T-helper 17 cell (primary cell): ENCODE data around the gene HK3. TPM values are rescaled to one million over a fixed set of nuclear protein-coding genes. Genes with fewer than 3 reads are reported as not detected.

Experiments used
- ATAC-seq: fragments of 150-1000 bp; cut with Tn5 transposase; 2 replicates; pipeline ENCODE4 v1.10.0; 2021; ENCODE audit warnings: mild to moderate bottlenecking, moderate library complexity
- DNase-seq, 3 donors: peaks; one replicate each; pipeline versions ENCODE4 v3.0.0 to v3.0.0-alpha.2; 2020 to 2021
- H3K9me3 ChIP-seq: one replicate; pipeline ENCODE4 v1.7.0; 2013; ENCODE audit warnings: low read length, mild to moderate bottlenecking; ENCODE audit not compliant: control insufficient read depth, poor library complexity, severe bottlenecking
- H3K27ac Mint-ChIP-seq: one replicate; pipeline ENCODE4 v1.8.0; 2022; ENCODE audit warnings: mild to moderate bottlenecking, moderate library complexity, mixed read lengths
- H3K27me3 Mint-ChIP-seq: one replicate; pipeline ENCODE4 v1.8.0; 2022; ENCODE audit warnings: mixed read lengths
- H3K36me3 Mint-ChIP-seq: one replicate; pipeline ENCODE4 v1.8.0; 2022; ENCODE audit warnings: low read depth, mixed read lengths
- H3K4me1 Mint-ChIP-seq: one replicate; pipeline ENCODE4 v1.8.0; 2022; ENCODE audit warnings: mild to moderate bottlenecking, mixed read lengths
- H3K4me3 Mint-ChIP-seq: one replicate; pipeline ENCODE4 v1.8.0; 2022; ENCODE audit warnings: mild to moderate bottlenecking, moderate library complexity, mixed read lengths
- total RNA-seq, 4 donors: library from RNA in 2 of 4; stranded (reverse) in 2 of 4; gene quantifications; one replicate each; pipeline ENCODE4 v1.2.3 and lab custom pipeline; 2022 to 2026

Gene HK3
- total RNA-seq, 2 donors from 2014 or later: 1.2 to 4.6 TPM

DNA sequence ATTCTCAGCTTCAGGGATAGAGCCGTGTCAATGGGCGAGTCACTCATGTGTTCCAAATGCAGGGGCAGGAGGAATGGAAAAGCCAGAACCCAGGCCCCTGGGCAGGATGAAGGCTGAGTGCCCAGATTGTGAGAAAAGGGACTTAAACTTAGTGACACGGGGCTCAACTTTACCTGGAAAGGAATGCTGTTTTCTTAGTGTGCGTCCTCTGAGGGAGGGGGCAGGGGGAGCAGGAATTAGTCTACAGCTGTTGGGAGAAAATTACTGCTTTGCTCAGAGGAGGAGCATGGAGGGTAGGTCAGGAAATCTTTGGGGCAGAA is 14.6 kb downstream of the HK3 start:
- Mint-ChIP-seq H3K27me3 (peaks cover 17% of the 10 kb centered on the region), H3K4me3 (no peak overlapping the region), H3K27ac (no peak overlapping the region), H3K36me3 (peaks cover 2% of the 10 kb centered on the region), H3K4me1 (peaks cover 8% of the 10 kb centered on the region)
- DNase-seq (no peak), ATAC-seq (no peak)
- no peaks in the 10 kb centered on the region for H3K9me3 ChIP-seq

DNA sequence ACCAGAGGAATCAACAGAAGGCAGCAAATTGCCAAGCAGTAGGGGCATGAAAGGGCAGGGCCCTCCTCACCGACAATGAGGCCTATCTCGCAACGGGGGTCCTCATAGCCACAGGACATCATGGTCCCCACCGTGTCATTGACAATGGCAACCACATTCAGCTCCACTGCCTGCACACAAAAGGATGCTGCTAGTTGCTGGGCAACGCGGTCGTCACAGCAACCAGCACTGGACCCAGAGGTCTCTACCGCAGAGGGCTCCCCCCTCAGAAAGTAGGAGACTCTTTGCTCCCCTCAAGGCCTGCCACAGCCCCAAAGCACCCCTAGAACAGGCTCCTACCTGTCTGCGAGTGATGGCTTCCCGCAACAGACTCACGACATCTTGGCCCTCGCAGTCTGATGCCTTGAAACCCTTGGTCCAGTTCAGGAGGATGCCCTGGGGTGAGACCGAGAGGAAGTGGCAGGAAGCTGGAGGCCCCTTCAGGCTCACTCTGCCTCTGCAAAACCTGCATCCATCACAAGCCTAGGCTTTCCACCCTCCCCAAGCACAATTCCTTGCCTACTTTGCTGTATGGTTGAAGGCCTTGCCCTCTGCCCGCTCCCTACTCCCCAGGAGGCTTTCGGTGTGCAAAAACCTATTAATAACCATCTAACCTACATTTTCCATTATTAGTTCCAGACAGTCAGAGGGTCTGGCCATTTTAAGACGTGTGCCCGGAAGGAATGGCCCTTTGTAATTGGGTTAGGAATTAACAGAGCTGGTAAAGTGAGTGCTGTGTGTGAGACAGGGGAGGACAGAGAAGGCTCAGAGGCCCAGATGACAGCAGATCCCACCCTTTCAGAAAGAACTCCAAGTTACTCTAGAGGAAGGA is 15.2 kb downstream of the HK3 start:
- peaks cover 8% of the 10 kb centered on the region for H3K4me1 Mint-ChIP-seq
- H3K27ac Mint-ChIP-seq: no peak overlapping the region
- peaks cover 2% of the 10 kb centered on the region for H3K36me3 Mint-ChIP-seq
- no peaks in the 10 kb centered on the region for H3K9me3 ChIP-seq
- peaks cover 18% of the 10 kb centered on the region for H3K27me3 Mint-ChIP-seq
- H3K4me3 Mint-ChIP-seq: no peak overlapping the region
- DNase-seq: no peak
- no peak for ATAC-seq

DNA sequence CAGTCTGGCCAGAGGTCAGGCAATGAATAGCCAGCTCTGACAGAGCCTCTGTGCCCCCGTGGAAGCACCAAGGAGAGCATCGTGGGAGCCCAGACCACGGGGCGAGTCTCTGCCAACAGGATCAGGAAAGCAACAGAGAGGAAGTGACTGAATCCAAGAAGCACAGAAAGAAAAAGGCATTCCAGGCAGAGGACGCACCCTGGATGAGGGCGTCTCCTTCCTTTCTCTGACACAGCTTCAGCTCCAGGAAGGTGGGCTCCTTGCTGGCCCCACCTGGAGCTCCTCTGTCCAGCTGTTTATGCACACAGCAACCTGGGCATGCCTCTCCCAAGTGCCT is 16.6 kb downstream of the HK3 start:
- no peaks in the 10 kb centered on the region for H3K9me3 ChIP-seq
- Mint-ChIP-seq H3K27me3 (peaks cover 24% of the 10 kb centered on the region), H3K27ac (no peak overlapping the region), H3K4me1 (peaks cover 8% of the 10 kb centered on the region), H3K4me3 (no peak overlapping the region), H3K36me3 (peaks cover 2% of the 10 kb centered on the region)
- ATAC-seq: no peak
- DNase-seq: no peak

DNA sequence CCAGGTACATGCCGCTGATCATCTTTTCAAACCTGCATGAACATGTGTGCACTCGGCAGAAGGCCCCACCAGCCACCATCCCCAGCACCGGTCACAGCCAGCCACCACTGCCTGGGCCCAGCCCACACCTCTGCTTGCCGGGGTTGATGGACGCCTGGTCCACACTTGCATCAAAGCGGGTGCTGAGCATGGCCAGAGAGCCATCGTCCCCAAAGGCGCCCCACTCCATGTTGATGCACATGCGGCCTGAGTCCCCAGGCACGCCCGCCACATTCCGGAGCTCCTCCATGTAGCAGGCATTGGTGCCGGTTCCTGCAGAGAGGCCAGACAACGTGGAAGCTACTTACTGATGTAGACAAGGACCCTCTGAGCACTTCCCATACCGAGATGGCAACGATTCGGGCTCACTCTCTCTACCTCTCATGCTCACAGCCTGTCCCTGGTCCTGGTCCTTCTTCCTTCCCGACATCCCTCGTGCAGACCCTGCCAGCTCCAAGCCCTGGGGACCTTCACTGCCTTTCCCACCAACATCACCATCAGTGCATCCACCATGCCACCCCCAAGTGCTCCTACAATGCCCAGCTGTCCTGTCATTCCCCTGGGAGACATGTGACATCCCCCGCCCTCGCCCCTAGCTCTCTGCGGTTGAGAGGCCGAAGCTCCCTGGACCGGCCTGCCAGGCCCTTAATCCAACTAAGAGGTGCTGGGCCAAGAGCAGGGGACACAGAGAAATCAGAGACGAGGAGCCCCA is 17.2 kb downstream of the HK3 start:
- peaks cover 2% of the 10 kb centered on the region for H3K36me3 Mint-ChIP-seq
- peaks cover 25% of the 10 kb centered on the region for H3K27me3 Mint-ChIP-seq
- H3K9me3 ChIP-seq: no peaks in the 10 kb centered on the region
- H3K4me3 Mint-ChIP-seq: no peak overlapping the region
- peaks cover 8% of the 10 kb centered on the region for H3K4me1 Mint-ChIP-seq
- ATAC-seq (no peak), DNase-seq (no peak)
- no peak overlapping the region for H3K27ac Mint-ChIP-seq

DNA sequence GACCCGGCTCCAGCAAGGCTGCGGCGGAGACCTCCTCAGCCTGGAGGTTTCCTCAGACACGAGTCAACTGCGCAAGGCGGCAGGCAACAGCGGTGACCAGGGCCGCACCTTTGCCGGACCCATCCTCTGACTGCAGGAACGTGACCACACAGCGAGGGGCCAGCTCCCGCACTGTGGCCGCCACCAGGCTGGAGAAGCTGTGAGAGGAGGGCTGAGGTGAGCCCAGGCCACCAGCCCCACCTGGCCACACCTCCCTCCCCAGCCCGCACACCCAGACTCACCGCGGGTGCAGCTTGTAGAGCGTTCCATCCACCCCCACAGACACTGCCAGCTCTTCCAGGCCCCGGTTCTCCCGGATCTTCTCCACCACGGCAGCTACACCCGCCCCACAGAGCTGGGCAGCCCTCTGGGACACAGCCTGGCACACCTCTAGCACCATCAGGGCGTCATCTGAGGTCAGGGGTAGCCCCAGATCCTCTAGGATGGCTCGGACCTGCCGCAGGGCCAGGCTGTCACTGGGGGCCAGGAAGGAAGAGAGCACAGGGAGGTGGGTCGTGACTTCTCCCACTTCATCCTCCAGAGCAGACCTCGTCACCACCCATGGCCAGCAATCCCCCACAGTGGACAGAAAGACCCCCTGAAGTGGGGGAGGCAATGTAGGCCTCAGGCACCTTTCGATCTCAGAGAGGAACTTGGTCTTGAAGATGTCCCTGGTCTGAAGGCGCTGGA is 18.0 kb downstream of the HK3 start:
- Mint-ChIP-seq H3K27ac (no peak overlapping the region), H3K4me1 (peaks cover 8% of the 10 kb centered on the region), H3K36me3 (peaks cover 2% of the 10 kb centered on the region), H3K4me3 (no peak overlapping the region), H3K27me3 (peaks cover 33% of the 10 kb centered on the region)
- DNase-seq: no peak
- ATAC-seq: no peak
- no peaks in the 10 kb centered on the region for H3K9me3 ChIP-seq

DNA sequence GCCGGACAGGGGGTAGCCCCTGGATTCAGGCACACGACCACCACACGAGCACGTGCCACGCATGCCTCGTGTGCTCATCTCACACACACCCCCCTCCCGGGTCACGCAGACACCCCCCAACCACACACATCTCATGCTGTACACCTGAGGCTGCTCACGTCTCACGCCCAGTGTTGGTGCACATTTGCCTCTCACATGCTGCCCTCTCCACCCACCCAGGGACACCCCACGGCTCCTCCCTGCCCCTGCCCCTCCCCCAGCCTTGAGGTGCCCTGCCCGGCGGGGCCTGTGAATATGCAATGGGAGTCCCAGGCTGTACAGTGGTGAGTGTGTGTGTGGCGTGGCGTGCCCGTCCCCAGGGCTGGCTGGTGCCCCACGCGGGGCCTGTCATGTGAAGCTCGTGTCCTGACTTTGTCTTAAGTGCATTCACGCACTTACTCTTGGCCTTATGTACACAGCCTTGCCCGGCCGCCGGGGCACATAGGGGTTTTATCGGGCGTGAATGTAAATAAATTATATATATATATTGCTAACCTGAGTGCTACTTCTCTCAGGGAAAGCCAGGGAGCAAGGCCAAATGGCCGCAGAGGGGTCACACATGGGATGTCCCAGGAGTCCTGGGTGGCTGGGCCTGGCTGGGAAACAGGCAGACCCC is 18.7 kb downstream of the HK3 start:
- H3K9me3 ChIP-seq: no peaks in the 10 kb centered on the region
- no peak overlapping the region for H3K4me3 Mint-ChIP-seq
- peaks cover 40% of the 10 kb centered on the region for H3K27me3 Mint-ChIP-seq
- no peak overlapping the region for H3K27ac Mint-ChIP-seq
- no peak for ATAC-seq
- peaks cover 14% of the 10 kb centered on the region for H3K4me1 Mint-ChIP-seq
- H3K36me3 Mint-ChIP-seq: peaks cover 2% of the 10 kb centered on the region
- no peak for DNase-seq

DNA sequence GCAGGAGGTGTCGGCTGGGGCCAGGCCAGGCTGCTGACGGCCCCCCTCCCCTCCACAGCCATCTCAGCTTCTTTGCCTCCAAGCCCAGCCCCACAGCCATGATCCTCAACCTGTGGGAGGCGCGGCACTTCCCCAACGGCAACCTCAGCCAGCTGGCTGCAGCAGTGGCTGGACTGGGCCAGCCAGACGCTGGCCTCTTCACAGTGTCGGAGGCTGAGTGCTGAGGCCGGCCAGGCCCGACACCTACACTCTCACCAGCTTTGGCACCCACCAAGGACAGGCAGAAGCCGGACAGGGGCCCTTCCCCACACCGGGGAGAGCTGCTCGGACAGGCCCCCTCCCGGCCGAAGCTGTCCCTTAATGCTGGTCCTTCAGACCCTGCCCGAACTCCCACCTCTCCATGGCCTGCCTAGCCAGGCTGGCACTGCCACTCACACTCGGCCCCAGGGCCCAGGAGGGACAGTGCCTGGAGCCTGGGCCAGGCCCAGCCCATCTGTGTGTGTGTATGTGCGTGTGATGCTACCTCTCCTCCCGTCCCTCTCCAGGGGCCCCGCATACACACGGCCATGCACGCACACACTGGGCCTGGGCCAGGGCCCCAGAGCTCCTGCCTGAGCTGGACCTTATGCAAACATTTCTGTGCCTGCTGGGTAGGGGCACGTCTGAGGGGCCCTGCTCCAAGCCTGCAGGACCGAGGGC is 19.3 kb downstream of the HK3 start:
- H3K9me3 ChIP-seq: no peaks in the 10 kb centered on the region
- Mint-ChIP-seq H3K4me1 (peaks cover 17% of the 10 kb centered on the region), H3K27me3 (peaks cover 47% of the 10 kb centered on the region), H3K27ac (no peak overlapping the region), H3K36me3 (peaks cover 2% of the 10 kb centered on the region), H3K4me3 (no peak overlapping the region)
- ATAC-seq (no peak), DNase-seq (no peak)

DNA sequence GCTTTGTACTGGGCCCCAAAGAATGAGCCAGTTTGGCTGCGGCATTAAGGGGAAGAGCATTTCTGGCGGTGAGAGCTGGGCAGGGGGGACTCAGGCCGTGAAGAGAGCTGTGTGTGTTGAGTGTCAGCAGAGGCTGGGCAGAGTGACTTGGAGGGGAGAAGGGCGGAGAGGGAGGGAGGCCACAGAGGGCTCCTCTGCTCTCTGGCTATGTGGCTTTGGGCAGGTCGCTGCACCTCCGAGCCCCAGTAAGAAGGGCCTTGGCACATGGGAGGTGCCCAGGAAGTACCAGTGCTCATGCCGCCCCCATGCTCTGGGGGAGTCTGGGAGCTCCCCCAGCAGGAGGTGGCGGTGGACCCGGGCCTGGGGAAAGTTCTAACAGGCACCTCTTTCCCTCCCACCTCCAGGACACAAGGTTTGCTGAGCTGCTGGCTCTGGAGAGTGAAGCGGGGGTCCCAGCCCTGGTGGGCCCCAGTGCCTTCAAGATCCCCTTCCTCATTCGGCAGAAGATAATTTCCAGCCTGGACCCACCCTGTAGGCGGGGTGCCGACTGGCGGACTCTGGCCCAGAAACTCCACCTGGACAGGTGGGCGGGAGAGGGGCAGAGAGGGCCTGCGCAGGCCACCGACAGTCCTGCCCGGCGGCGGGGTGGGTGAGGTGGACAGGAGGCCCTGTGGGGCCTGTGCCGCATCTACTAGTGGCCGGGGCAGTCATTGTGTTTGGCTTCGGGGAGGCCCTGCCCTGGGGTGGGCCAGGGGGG is 20.1 kb downstream of the HK3 start:
- ATAC-seq: no peak

DNA sequence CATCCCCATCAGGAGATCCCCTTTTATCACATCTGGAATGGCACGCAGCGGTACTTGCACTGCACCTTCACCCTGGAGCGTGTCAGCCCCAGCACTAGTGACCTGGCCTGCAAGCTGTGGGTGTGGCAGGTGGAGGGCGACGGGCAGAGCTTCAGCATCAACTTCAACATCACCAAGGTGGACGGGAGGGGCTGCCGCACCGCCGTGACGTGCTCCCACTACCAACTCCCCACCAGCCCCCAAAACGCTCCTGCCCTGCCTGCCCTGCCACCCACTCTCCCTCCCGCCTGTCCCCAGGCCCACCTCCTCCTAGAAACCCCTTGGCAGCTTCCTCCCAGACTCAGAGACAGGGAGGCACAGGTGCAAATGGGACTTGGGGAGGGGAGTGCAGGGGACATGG is 20.7 kb downstream of the HK3 start:
- H3K4me1 Mint-ChIP-seq: peaks cover 13% of the 10 kb centered on the region
- ATAC-seq (no peak), DNase-seq (no peak)
- H3K4me3 Mint-ChIP-seq: no peak overlapping the region
- H3K9me3 ChIP-seq: no peaks in the 10 kb centered on the region
- H3K27ac Mint-ChIP-seq: no peak overlapping the region
- H3K36me3 Mint-ChIP-seq: peaks cover 2% of the 10 kb centered on the region
- peaks cover 49% of the 10 kb centered on the region for H3K27me3 Mint-ChIP-seq

More for the DNA sequence above, 20.1 kb downstream of the HK3 start:
- peaks cover 2% of the 10 kb centered on the region for H3K36me3 Mint-ChIP-seq
- H3K9me3 ChIP-seq: no peaks in the 10 kb centered on the region
- H3K4me3 Mint-ChIP-seq: no peak overlapping the region
- H3K27me3 Mint-ChIP-seq: peaks cover 49% of the 10 kb centered on the region
- peaks cover 13% of the 10 kb centered on the region for H3K4me1 Mint-ChIP-seq
- no peak overlapping the region for H3K27ac Mint-ChIP-seq
- no peak for DNase-seq

DNA sequence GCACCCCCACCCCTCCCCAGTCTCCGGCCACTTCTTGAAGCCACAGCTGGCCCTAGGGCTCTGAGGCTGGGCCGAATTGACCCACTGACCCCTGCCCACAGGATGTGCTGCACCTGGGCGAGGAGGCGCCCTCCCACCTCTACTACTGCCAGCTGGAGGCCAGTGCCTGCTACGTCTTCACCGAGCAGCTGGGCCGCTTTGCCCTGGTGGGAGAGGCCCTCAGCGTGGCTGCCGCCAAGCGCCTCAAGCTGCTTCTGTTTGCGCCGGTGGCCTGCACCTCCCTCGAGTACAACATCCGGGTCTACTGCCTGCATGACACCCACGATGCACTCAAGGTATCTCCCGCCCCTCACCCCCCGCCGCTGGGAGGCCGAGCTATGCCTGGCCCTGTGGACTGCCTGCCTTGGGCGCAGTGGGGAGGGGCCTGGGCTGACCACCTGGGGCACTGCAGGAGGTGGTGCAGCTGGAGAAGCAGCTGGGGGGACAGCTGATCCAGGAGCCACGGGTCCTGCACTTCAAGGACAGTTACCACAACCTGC is 21.3 kb downstream of the HK3 start:
- DNase-seq (no peak), ATAC-seq (no peak)
- no peak overlapping the region for H3K4me3 Mint-ChIP-seq
- H3K27ac Mint-ChIP-seq: no peak overlapping the region
- H3K4me1 Mint-ChIP-seq: peaks cover 15% of the 10 kb centered on the region
- H3K36me3 Mint-ChIP-seq: peaks cover 2% of the 10 kb centered on the region
- no peaks in the 10 kb centered on the region for H3K9me3 ChIP-seq
- H3K27me3 Mint-ChIP-seq: peaks cover 44% of the 10 kb centered on the region

DNA sequence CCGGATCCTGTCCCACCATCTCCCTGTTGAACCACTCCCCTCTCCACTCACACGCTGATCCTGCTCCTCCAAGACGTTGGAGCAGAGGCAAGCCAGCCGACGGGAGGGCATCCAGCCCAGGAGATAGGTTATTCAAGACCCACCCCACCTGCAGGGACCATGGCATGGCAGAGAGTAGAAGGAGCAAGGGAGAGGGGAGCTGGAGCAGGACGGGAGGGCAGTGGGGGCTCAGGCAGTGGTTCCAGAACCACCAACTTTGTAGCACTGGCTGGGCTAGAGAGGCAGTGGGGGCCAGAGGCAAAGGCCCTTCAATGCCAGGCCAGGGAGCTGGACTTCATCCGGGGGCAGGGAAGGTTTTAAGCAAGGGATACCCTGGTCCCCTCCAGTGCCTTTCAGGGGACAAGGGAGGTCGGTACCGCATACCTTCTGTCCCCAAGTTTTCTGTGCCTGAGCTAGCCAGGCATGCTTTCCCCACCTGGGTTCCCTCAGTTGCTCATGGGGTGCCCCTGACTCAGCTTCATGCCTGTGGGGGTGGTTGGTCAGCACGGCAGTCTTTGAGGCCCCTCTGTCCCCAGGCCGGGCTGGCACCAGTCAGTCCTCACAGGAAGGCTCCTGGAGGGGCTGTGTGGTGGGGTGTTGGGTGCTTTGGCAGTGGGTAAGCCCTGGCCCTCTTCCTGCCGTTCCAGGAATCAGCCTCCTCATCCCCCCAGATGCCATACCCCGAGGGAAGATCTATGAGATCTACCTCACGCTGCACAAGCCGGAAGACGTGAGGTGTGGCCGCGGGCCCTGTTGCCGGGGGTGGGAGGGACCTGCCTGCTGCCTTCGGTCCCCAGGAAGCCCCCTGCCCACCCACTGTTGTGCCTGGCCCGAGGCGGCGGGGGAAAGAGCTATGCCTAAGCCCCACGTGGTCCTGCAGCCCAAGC is 22.4 kb downstream of the HK3 start:
- no peak overlapping the region for H3K4me3 Mint-ChIP-seq
- peaks cover 14% of the 10 kb centered on the region for H3K4me1 Mint-ChIP-seq
- ATAC-seq (no peak), DNase-seq (no peak)
- no peaks in the 10 kb centered on the region for H3K36me3 Mint-ChIP-seq
- no peak overlapping the region for H3K27ac Mint-ChIP-seq
- peaks cover 43% of the 10 kb centered on the region for H3K27me3 Mint-ChIP-seq
- H3K9me3 ChIP-seq: no peaks in the 10 kb centered on the region
